Uterus (tissue), 4 donors: Measurements from ENCODE around the gene STK25. TPM values are rescaled to one million over a fixed set of nuclear protein-coding genes. Genes with fewer than 3 reads are reported as not detected.

Experiments used
- DNase-seq, 2 donors: peaks; one replicate each; pipeline ENCODE4 v3.0.0-alpha.2; 2019 to 2020
- H3K27ac ChIP-seq, 2 donors: fragments of 200-600 bp; sonication (generic); 1 replicate in 1 of 2; 2 replicates in 1 of 2; pipeline ENCODE4 v1.5.1; 2016 to 2018
- H3K27me3 ChIP-seq, 2 donors: fragments of 200-600 bp; sonication (generic); one replicate each; pipeline ENCODE4 v1.5.1; 2018 to 2019; ENCODE audit warnings: control low read depth in 1 of 2
- H3K36me3 ChIP-seq, 2 donors: fragments of 200-600 bp; sonication (generic); one replicate each; pipeline ENCODE4 v1.5.1; 2019; ENCODE audit warnings: control low read depth in 1 of 2
- H3K4me1 ChIP-seq, 2 donors: fragments of 200-600 bp; sonication (generic); one replicate each; pipeline ENCODE4 v1.5.1; 2018 to 2019; ENCODE audit warnings: control low read depth in 1 of 2
- H3K4me3 ChIP-seq, 2 donors: fragments of 200-600 bp; sonication (generic); 1 replicate in 1 of 2; 2 replicates in 1 of 2; pipeline ENCODE4 v1.5.1; 2018 to 2019; ENCODE audit warnings: mild to moderate bottlenecking in 1 of 2
- H3K9me3 ChIP-seq, 2 donors: fragments of 200-600 bp; sonication (generic); one replicate each; pipeline ENCODE4 v1.5.1; 2019; ENCODE audit warnings: control low read depth in 1 of 2
- POLR2A ChIP-seq, 2 donors: fragments of 450-650 bp; IDR thresholded peaks; one replicate each; pipeline ENCODE4 v1.6.1; 2016; ENCODE audit warnings: antibody characterized with exemption in 2 of 2, mild to moderate bottlenecking in 1 of 2, moderate library complexity in 1 of 2
- intact Hi-C: fragments of 100-400 bp; cut with DNase I; formaldehyde crosslinking; loops from one replicate; pipeline ENCODE4 v1.15.1; 2023; ENCODE audit warnings: low total_unique reads
- total RNA-seq, 4 donors: library from RNA; depleted of rRNA in 3 of 4; stranded (reverse); fragments of >200 nt in 3 of 4; gene quantifications; one replicate each; pipeline versions ENCODE4 v1.1.0 to v1.2.4, GENCODE V29; 2014 to 2023
- TF ChIP-seq, protein P1 (sequence below), 4 experiments: fragments of 200-600 bp in 2 of 4; fragments of 450-650 bp in 2 of 4; sonication (generic) in 2 of 4; IDR thresholded peaks; one replicate each; pipeline ENCODE4 v1.5.1; 2016 to 2019; ENCODE audit warnings: antibody characterized with exemption in 4 of 4, mild to moderate bottlenecking in 2 of 4, moderate library complexity in 1 of 4
- donor health status: DM: yes; HTN: yes; CAD: no.

STK25 gene
- total RNA-seq, 4 donors from 2014 or later, result 77.6 to 191 (median 165) TPM

DNA sequence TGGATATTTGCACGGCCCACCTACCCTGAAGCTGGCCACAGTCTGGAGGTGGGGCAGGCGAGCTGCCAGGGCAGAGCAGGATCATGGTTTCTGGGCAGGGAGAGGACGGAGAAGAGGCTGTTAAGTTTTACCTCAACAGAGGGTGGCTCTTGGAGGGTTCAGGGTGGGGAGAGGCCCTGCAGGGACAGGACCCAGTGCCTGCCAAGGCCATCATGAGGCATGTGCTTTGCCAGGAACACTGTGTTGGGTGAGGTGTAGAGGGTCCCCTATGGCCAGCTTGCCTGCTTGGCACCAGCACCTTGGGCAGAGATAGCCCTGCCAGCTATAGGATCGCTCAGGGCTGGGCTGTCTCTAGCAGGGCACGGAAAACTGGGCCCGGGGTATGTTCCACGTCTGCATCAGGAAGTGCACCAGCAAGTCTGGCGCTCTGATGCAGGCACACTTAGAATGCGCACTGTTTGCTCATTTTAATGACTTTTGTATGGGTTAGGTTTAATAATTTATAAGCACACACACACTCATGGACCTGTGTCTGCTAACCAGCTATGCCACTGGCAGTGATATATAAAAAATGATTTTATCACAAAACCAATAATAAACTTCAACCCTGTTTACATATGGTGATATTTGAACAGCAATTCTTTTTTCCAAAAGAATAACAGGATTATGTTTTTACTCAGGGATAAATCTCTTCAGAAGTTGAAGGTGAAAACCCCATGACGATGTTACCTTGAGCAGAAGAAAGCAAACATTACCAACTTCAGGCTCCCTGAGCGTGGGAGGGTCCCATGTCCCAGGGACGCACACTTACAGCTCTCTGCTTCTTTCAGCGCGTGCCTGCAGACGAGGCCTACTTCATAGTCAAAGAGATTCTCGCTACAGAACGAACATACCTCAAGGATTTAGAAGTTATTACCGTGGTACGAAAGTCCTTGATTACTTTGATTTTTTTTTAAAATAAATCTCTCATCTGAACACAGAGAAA lies 46.4 kb downstream of the STK25 start:
- Histone ChIP-seq H3K4me3 (no peak overlapping the region), H3K27me3 (no peaks in the 10 kb centered on the region), H3K9me3 (no peaks in the 10 kb centered on the region), H3K36me3 (no peaks in the 10 kb centered on the region), H3K4me1 (no peaks in the 10 kb centered on the region), H3K27ac (no peak overlapping the region)
- no peak for DNase-seq
- no peak for TF ChIP-seq POLR2A (IDR thresholded peaks at IDR 0.05)
- TF ChIP-seq, protein P1, sequence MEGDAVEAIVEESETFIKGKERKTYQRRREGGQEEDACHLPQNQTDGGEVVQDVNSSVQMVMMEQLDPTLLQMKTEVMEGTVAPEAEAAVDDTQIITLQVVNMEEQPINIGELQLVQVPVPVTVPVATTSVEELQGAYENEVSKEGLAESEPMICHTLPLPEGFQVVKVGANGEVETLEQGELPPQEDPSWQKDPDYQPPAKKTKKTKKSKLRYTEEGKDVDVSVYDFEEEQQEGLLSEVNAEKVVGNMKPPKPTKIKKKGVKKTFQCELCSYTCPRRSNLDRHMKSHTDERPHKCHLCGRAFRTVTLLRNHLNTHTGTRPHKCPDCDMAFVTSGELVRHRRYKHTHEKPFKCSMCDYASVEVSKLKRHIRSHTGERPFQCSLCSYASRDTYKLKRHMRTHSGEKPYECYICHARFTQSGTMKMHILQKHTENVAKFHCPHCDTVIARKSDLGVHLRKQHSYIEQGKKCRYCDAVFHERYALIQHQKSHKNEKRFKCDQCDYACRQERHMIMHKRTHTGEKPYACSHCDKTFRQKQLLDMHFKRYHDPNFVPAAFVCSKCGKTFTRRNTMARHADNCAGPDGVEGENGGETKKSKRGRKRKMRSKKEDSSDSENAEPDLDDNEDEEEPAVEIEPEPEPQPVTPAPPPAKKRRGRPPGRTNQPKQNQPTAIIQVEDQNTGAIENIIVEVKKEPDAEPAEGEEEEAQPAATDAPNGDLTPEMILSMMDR (IDR thresholded peaks at IDR 0.05), result no peak
- intact Hi-C loops, result no loop called here

DNA sequence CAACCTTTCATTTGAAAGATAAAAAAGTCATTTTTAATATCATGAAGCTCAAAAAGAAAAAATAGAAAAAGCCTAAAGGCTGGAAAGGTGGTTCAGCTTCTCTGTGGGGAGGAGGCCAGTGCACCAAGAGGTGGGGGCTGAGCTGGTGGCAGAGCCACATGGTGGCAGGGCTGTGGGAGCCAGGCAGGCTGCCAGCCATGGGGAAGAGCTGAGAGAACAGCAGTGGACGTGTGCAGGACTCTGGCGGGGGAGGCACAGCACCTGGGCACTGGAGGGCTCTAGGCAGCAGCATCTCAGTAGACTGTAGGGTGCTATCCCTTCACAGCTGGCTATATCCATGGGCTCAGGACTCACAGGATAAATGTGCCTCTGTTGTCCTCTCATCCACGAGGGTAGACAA lies 47.8 kb downstream of the STK25 start:
- Histone ChIP-seq H3K27me3 (no peaks in the 10 kb centered on the region), H3K27ac (no peak overlapping the region), H3K4me1 (no peaks in the 10 kb centered on the region), H3K9me3 (no peaks in the 10 kb centered on the region), H3K36me3 (no peaks in the 10 kb centered on the region), H3K4me3 (no peak overlapping the region)
- no peak for DNase-seq
- TF ChIP-seq, protein P1 (IDR thresholded peaks at IDR 0.05), result no peak
- TF ChIP-seq POLR2A (IDR thresholded peaks at IDR 0.05), result no peak
- intact Hi-C loops, result no loop called here

DNA sequence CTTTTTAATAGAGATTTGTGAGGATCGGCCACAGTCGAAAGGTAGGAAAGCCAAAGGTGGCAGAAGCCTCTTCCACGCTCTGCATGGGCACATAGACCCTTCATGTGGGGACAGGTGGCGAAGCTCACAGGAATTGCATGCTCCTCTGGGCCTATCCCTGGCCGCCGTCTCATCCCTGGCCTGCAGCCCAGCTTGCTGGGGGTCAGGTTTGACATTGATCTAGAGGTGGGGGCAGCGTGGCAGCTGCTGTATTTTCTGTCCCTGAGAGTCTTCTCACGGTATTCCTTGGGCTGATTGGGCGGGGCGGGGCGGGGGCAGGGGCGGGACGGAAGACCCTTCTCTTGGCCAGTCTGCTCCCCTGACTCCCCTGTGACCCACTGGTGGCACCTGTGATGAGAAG lies 48.9 kb downstream of the STK25 start:
- intact Hi-C loops, result no loop called here
- DNase-seq, result no peak
- Histone ChIP-seq H3K27ac (no peak overlapping the region), H3K27me3 (no peaks in the 10 kb centered on the region), H3K4me3 (no peak overlapping the region), H3K36me3 (no peaks in the 10 kb centered on the region), H3K4me1 (no peaks in the 10 kb centered on the region), H3K9me3 (no peaks in the 10 kb centered on the region)
- TF ChIP-seq, protein P1 (IDR thresholded peaks at IDR 0.05), result no peak
- no peak for TF ChIP-seq POLR2A (IDR thresholded peaks at IDR 0.05)

DNA sequence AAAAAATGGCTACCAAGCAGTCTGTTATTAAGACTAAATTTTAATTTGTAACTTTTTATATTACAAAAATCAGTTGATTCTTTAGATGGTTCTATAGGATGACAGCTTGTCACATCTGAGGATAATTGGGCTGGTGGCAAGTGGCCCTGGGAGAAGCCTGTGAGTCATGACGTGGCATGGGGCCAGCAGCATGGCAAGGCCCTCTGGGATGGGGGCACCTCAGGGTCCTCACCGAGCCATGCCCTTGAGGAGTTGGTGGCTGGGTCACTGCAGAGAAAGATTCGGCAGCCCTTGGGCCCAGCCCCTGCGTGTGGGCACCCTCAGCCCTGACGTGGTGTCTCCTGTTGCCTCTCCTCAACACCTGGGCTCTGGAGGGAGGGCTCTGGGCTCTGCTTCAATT lies 49.7 kb downstream of the STK25 start:
- TF ChIP-seq, protein P1 (IDR thresholded peaks at IDR 0.05), result no peak
- TF ChIP-seq POLR2A (IDR thresholded peaks at IDR 0.05), result no peak
- no peaks in the 10 kb centered on the region for H3K36me3 ChIP-seq

DNA sequence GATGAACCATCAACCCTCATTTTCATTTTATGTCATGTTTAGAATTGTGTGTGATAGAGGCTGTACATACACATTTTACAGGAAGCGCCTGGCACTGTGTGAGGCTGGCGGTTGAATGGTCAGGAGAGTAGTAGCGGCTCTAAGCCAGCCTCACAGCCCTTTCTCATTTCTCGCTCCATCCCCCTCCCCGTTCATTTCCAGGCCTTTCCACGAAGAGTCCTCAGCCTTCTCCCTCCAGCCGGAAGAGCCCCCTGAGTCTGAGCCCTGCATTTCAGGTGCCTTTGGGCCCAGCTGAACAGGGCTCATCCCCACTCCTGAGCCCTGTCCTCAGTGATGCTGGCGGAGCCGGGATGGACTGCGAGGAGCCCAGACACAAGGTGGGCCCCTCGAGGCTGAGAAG lies 51.8 kb downstream of the STK25 start:
- no peak for DNase-seq
- H3K4me3 ChIP-seq, result no peak overlapping the region
- intact Hi-C loops, result no loop called here
- no peak overlapping the region for H3K27ac ChIP-seq
- no peaks in the 10 kb centered on the region for H3K9me3 ChIP-seq
- H3K4me1 ChIP-seq, result no peaks in the 10 kb centered on the region
- no peaks in the 10 kb centered on the region for H3K27me3 ChIP-seq
- no peaks in the 10 kb centered on the region for H3K36me3 ChIP-seq
- TF ChIP-seq POLR2A (IDR thresholded peaks at IDR 0.05), result no peak
- TF ChIP-seq, protein P1 (IDR thresholded peaks at IDR 0.05), result no peak

More for the DNA sequence above, 49.7 kb downstream of the STK25 start:
- no peaks in the 10 kb centered on the region for H3K9me3 ChIP-seq
- intact Hi-C loops, result no loop called here
- no peaks in the 10 kb centered on the region for H3K4me1 ChIP-seq
- DNase-seq, result no peak
- no peak overlapping the region for H3K4me3 ChIP-seq
- H3K27me3 ChIP-seq, result no peaks in the 10 kb centered on the region
- H3K27ac ChIP-seq, result no peak overlapping the region
